Inflammatory macrophage treated with lipopolysaccharide for 4 hours (primary cell): Measurements from ENCODE around the gene FSTL1.
A peak's percentile ranks its signal among the peaks of the same experiment; 100 is the strongest.

ENCODE experiments used
- DNase-seq: peaks from one replicate; pipeline ENCODE4 v3.0.0-alpha.2; 2020

The FSTL1 gene

GRCh38 chr3:120438216-120438615 lies 12.6 kb downstream of the FSTL1 start:
- DNase-seq: no peak

- DNase-seq: no peak
These were observed 13.2 kb downstream of the FSTL1 start for GRCh38 chr3:120437559-120437958.

GRCh38 chr3:120436523-120437050 lies 14.2 kb downstream of the FSTL1 start:
- no peak for DNase-seq

- no peak for DNase-seq
These were observed 15.2 kb downstream of the FSTL1 start for GRCh38 chr3:120435621-120436020.

- no peak for DNase-seq
These were observed 17.0 kb downstream of the FSTL1 start for GRCh38 chr3:120433662-120434331.

GRCh38 chr3:120432150-120432860 lies 18.5 kb downstream of the FSTL1 start:
- no peak for DNase-seq

GRCh38 chr3:120429921-120430361 lies 20.9 kb downstream of the FSTL1 start:
- no peak for DNase-seq

- no peak for DNase-seq
These were observed 21.9 kb downstream of the FSTL1 start for GRCh38 chr3:120428924-120429323.

GRCh38 chr3:120427201-120427600 lies 23.6 kb downstream of the FSTL1 start:
- no peak for DNase-seq

- DNase-seq: no peak
These were observed 25.1 kb downstream of the FSTL1 start for GRCh38 chr3:120425572-120426250.

- no peak for DNase-seq
These were observed 25.7 kb downstream of the FSTL1 start for GRCh38 chr3:120424976-120425570.

- no peak for DNase-seq
These were observed 26.3 kb downstream of the FSTL1 start for GRCh38 chr3:120424506-120424905.

GRCh38 chr3:120423432-120423831 lies 27.4 kb downstream of the FSTL1 start:
- DNase-seq: no peak

GRCh38 chr3:120421926-120422325 lies 28.9 kb downstream of the FSTL1 start:
- no peak for DNase-seq

GRCh38 chr3:120420928-120421551 lies 29.8 kb downstream of the FSTL1 start:
- no peak for DNase-seq

GRCh38 chr3:120420360-120420759 lies 30.4 kb downstream of the FSTL1 start:
- no peak for DNase-seq

- DNase-seq: no peak
These were observed 31.0 kb downstream of the FSTL1 start for GRCh38 chr3:120419797-120420196.

GRCh38 chr3:120418866-120419490 lies 31.8 kb downstream of the FSTL1 start:
- peak; percentile 25 for DNase-seq

GRCh38 chr3:120418446-120418845 lies 32.3 kb downstream of the FSTL1 start:
- DNase-seq: no peak

- DNase-seq: peak; percentile 96
These were observed 33.4 kb downstream of the FSTL1 start for GRCh38 chr3:120417272-120417911.

GRCh38 chr3:120416868-120417267 lies 33.9 kb downstream of the FSTL1 start:
- no peak for DNase-seq

GRCh38 chr3:120415756-120416155 lies 35.0 kb downstream of the FSTL1 start:
- no peak for DNase-seq
